IPS-18c (cell line): ENCODE data around the gene MCM7.
A peak's percentile ranks its signal among the peaks of the same experiment; 100 is the strongest.

Experiments
- H3K4me3 ChIP-seq: 2 replicates; pipeline ENCODE4 v1.7.0; 2013; ENCODE audit warnings: low read depth, mild to moderate bottlenecking, low read length, moderate library complexity; ENCODE audit not compliant: insufficient read depth
- H3K9me3 ChIP-seq: one replicate; pipeline ENCODE4 v1.6.1; 2013; ENCODE audit warnings: mild to moderate bottlenecking, low read length, moderate library complexity; ENCODE audit not compliant: control insufficient read depth, insufficient read depth

MCM7 gene

GRCh38 chr7:100061518-100062193 lies 39.5 kb downstream of the MCM7 start:
- H3K9me3 ChIP-seq, result no peaks in the 10 kb centered on the region
- no peak overlapping the region for H3K4me3 ChIP-seq

GRCh38 chr7:100059251-100059739 lies 41.9 kb downstream of the MCM7 start:
- Histone ChIP-seq H3K4me3 (no peak overlapping the region), H3K9me3 (no peaks in the 10 kb centered on the region)

GRCh38 chr7:100057006-100057405 lies 44.2 kb downstream of the MCM7 start:
- H3K9me3 ChIP-seq, result no peaks in the 10 kb centered on the region
- H3K4me3 ChIP-seq, result no peak overlapping the region

GRCh38 chr7:100053215-100053614 lies 48.0 kb downstream of the MCM7 start:
- Histone ChIP-seq H3K4me3 (no peak overlapping the region), H3K9me3 (no peaks in the 10 kb centered on the region)

GRCh38 chr7:100051611-100052010 lies 49.6 kb downstream of the MCM7 start:
- Histone ChIP-seq H3K4me3 (no peak overlapping the region), H3K9me3 (no peaks in the 10 kb centered on the region)

- H3K9me3 ChIP-seq, result no peaks in the 10 kb centered on the region
- H3K4me3 ChIP-seq, result peak within 1 kb of the TSS; percentile 92
Observed at GRCh38 chr7:100049441-100050291, 51.5 kb downstream of the MCM7 start, which contains the start of gene ZSCAN21. ZSCAN21 (plus strand) TSS chr7:100049774; CDS start chr7:100057007, 7,233 bp downstream.

GRCh38 chr7:100048680-100049079 lies 52.5 kb downstream of the MCM7 start:
- Histone ChIP-seq H3K9me3 (no peaks in the 10 kb centered on the region), H3K4me3 (no peak overlapping the region)

GRCh38 chr7:100044718-100045117 lies 56.5 kb downstream of the MCM7 start:
- Histone ChIP-seq H3K4me3 (no peak overlapping the region), H3K9me3 (no peaks in the 10 kb centered on the region)
